Liver (tissue), 9 donors: ENCODE data around the gene NSD1. TPM values are rescaled to one million over a fixed set of nuclear protein-coding genes. Genes with fewer than 3 reads are reported as not detected.
A peak's percentile ranks its signal among the peaks of the same experiment; 100 is the strongest.

ENCODE experiments used
- DNase-seq: peaks from one replicate; pipeline ENCODE4 v3.0.0-alpha.2; 2017; ENCODE audit warnings: low spot score
- H3K27ac ChIP-seq, 2 donors: one replicate each; pipeline ENCODE4 v1.7.0; 2013; ENCODE audit warnings: inconsistent platforms in 2 of 2, low read length in 2 of 2, control low read depth in 1 of 2, low read depth in 1 of 2, mild to moderate bottlenecking in 1 of 2
- H3K27me3 ChIP-seq, 4 donors: one replicate each; pipeline versions ENCODE4 v1.6.1 to v1.7.0; 2013; ENCODE audit warnings: low read length in 3 of 4, inconsistent platforms in 1 of 4, mild to moderate bottlenecking in 1 of 4, moderate library complexity in 1 of 4; ENCODE audit not compliant: control insufficient read depth in 4 of 4, insufficient read depth in 4 of 4
- H3K36me3 ChIP-seq, 4 donors: one replicate each; pipeline versions ENCODE4 v1.6.1 to v1.7.0; 2013; ENCODE audit warnings: low read length in 3 of 4, mild to moderate bottlenecking in 3 of 4, low read depth in 1 of 4, moderate library complexity in 1 of 4; ENCODE audit not compliant: control insufficient read depth in 4 of 4, insufficient read depth in 3 of 4
- H3K4me1 ChIP-seq, 4 donors: one replicate each; pipeline versions ENCODE4 v1.6.1 to v1.7.0; 2013; ENCODE audit warnings: low read length in 3 of 4, mild to moderate bottlenecking in 3 of 4, moderate library complexity in 1 of 4; ENCODE audit not compliant: control insufficient read depth in 4 of 4, insufficient read depth in 4 of 4
- H3K4me3 ChIP-seq, 3 donors: one replicate each; pipeline versions ENCODE4 v1.6.1 to v1.7.0; 2013; ENCODE audit warnings: low read length in 3 of 3, control low read depth in 1 of 3, low read depth in 1 of 3, mild to moderate bottlenecking in 1 of 3
- H3K9ac ChIP-seq, 2 donors: one replicate each; pipeline ENCODE4 v1.7.0; 2013; ENCODE audit warnings: low read length in 2 of 2, mild to moderate bottlenecking in 2 of 2, moderate library complexity in 2 of 2, control low read depth in 1 of 2, low read depth in 1 of 2
- H3K9me3 ChIP-seq, 4 donors: one replicate each; pipeline versions ENCODE4 v1.6.1 to v1.7.0; 2013; ENCODE audit warnings: low read length in 3 of 4; ENCODE audit not compliant: control insufficient read depth in 4 of 4
- ATF3 ChIP-seq: IDR thresholded peaks from 2 replicates; pipeline ENCODE4 v1.6.1; 2016; ENCODE audit warnings: antibody characterized with exemption
- CTCF ChIP-seq: fragments of 150-350 bp; IDR thresholded peaks from 2 replicates; pipeline ENCODE4 v1.5.1; 2017; ENCODE audit warnings: improper control_type of control experiment, low read depth, low read length; ENCODE audit not compliant: missing input control
- EGR1 ChIP-seq, 2 donors: IDR thresholded peaks; 2 replicates each; pipeline ENCODE4 v1.6.1; 2016 to 2018; ENCODE audit warnings: antibody characterized with exemption in 2 of 2, low read depth in 2 of 2
- FOXA1 ChIP-seq: IDR thresholded peaks from 2 replicates; pipeline ENCODE4 v1.6.1; 2016; ENCODE audit warnings: antibody characterized with exemption
- HNF4G ChIP-seq: IDR thresholded peaks from 2 replicates; pipeline ENCODE4 v1.6.1; 2016; ENCODE audit warnings: antibody characterized with exemption
- JUND ChIP-seq, 2 donors: IDR thresholded peaks; 2 replicates each; pipeline ENCODE4 v1.6.1; 2016; ENCODE audit warnings: antibody characterized with exemption in 2 of 2
- MAX ChIP-seq: IDR thresholded peaks from 2 replicates; pipeline ENCODE4 v1.6.1; 2016; ENCODE audit warnings: antibody characterized with exemption
- NR2F2 ChIP-seq: IDR thresholded peaks from 2 replicates; pipeline ENCODE4 v1.6.1; 2016; ENCODE audit warnings: antibody characterized with exemption
- RAD21 ChIP-seq, 2 donors: IDR thresholded peaks; 2 replicates each; pipeline ENCODE4 v1.6.1; 2016; ENCODE audit warnings: antibody characterized with exemption in 2 of 2, mild to moderate bottlenecking in 2 of 2
- REST ChIP-seq: IDR thresholded peaks from 2 replicates; pipeline ENCODE4 v1.6.1; 2016; ENCODE audit warnings: antibody characterized with exemption, mild to moderate bottlenecking
- RXRA ChIP-seq, 2 donors: IDR thresholded peaks; 2 replicates each; pipeline ENCODE4 v1.6.1; 2017 to 2018; ENCODE audit warnings: antibody characterized with exemption in 2 of 2, mild to moderate bottlenecking in 1 of 2
- SP1 ChIP-seq: IDR thresholded peaks from 2 replicates; pipeline ENCODE4 v1.6.1; 2018; ENCODE audit warnings: antibody characterized with exemption, mild to moderate bottlenecking
- TAF1 ChIP-seq: conservative IDR thresholded peaks from 2 replicates; pipeline ENCODE4 v1.6.1; 2016; ENCODE audit warnings: antibody characterized with exemption, mild to moderate bottlenecking
- YY1 ChIP-seq: IDR thresholded peaks from 2 replicates; pipeline ENCODE4 v1.6.1; 2016; ENCODE audit warnings: antibody characterized with exemption, mild to moderate bottlenecking
- ZBTB33 ChIP-seq: IDR thresholded peaks from 2 replicates; pipeline ENCODE4 v1.6.1; 2016; ENCODE audit warnings: antibody characterized with exemption
- WGBS: extraction: QIAGEN DNeasy Blood & Tissue Kit; methylation state at CpG from one replicate; pipeline ENCODE4 v1.1.7; 2013; 5-methylcytosine and 5-hydroxymethylcytosine counted together
- polyA plus RNA-seq, 2 donors: library from polyadenylated mRNA; stranded (reverse) in 1 of 2; unstranded in 1 of 2; fragments of 200-250 nt in 1 of 2; fragments of >200 nt in 1 of 2; fragmentation: Nextera tagmentation in 1 of 2; extraction: Ambion mirVana in 1 of 2; gene quantifications; one replicate each; pipeline versions ENCODE4 v1.2.1 to v1.2.3, GENCODE V29; 2013 to 2015
- total RNA-seq, 2 donors: library from RNA; depleted of rRNA; stranded (reverse); fragments of >200 nt; gene quantifications; one replicate each; pipeline ENCODE4 v1.2.3, GENCODE V29; 2014
- donor health status: healthy.
- donor health status: healthy.
- donor health status: healthy.
- donor health status: healthy.
- donor health status: healthy.

NSD1 gene
- total and polyA plus RNA-seq, 4 donors, result 5.3 to 34.1 (median 19.3) TPM

- DNase-seq, result no peak
- no peaks in the 10 kb centered on the region for H3K9me3 ChIP-seq
- H3K36me3 ChIP-seq, result peaks cover 28 to 80% (median 43%) of the 10 kb centered on the region in 4 donors
- no peaks in the 10 kb centered on the region for H3K27me3 ChIP-seq
- whole genome bisulfite sequencing, result 82% methylated on average over 7 of the region's 7 CpGs
- H3K4me3 ChIP-seq, result no peak overlapping the region
- H3K9ac ChIP-seq, result no peak overlapping the region
- peaks cover 0 to 8% (median 0%) of the 10 kb centered on the region in 4 donors for H3K4me1 ChIP-seq
- peak overlapping the region in 1 of 2 donors; percentile 48 for H3K27ac ChIP-seq
- TF ChIP-seq REST (no peak), HNF4G (no peak), TAF1 (no peak), RAD21 (IDR thresholded peaks at IDR 0.05) (no peak), JUND (IDR thresholded peaks at IDR 0.05) (no peak), YY1 (no peak), CTCF (no peak), NR2F2 (no peak), EGR1 (IDR thresholded peaks at IDR 0.05; ENCODE audit: low read depth in 2 of 2) (no peak), SP1 (no peak), MAX (no peak), FOXA1 (no peak), ZBTB33 (no peak), ATF3 (no peak)
These were observed 202.1 kb downstream of the NSD1 start for GRCh38 chr5:177335701-177336065.

GRCh38 chr5:177336112-177336511, 202.5 kb downstream of the NSD1 start:
- Histone ChIP-seq H3K27ac (peak overlapping the region in 1 of 2 donors; percentile 48), H3K9ac (no peak overlapping the region), H3K9me3 (no peaks in the 10 kb centered on the region), H3K36me3 (peaks cover 28 to 76% (median 42%) of the 10 kb centered on the region in 4 donors), H3K27me3 (no peaks in the 10 kb centered on the region), H3K4me3 (no peak overlapping the region), H3K4me1 (peaks cover 0 to 8% (median 0%) of the 10 kb centered on the region in 4 donors)
- WGBS, result 77% methylated on average over 12 of the region's 12 CpGs
- TF ChIP-seq RAD21 (IDR thresholded peaks at IDR 0.05) (peak; percentile 17 to 59), CTCF (peak; percentile 17), RXRA (IDR thresholded peaks at IDR 0.05) (no peak), ZBTB33 (no peak)
- no peak for DNase-seq
